HG03432 (cell line): ENCODE results near the gene KLHL17.
"Not testable (repeated sequence)": the region's sequence is repeated elsewhere in the genome, so short reads cannot be mapped to it uniquely, and the experiment has no call there.

Source experiments
- ATAC-seq: cut with Tn5 transposase; IDR thresholded peaks from one replicate; pipeline ENCODE4 v1.9.1; 2021; ENCODE audit warnings: mild to moderate bottlenecking, moderate library complexity; ENCODE audit not compliant: unreplicated experiment

Gene KLHL17

GRCh38 chr1:980137-980571, 19.8 kb downstream of the KLHL17 start:
- ATAC-seq = no peak

GRCh38 chr1:980602-981395, 20.4 kb downstream of the KLHL17 start:
- ATAC-seq = no peak

- no peak for ATAC-seq
Observed at GRCh38 chr1:981491-981954, 21.1 kb downstream of the KLHL17 start.

DNA sequence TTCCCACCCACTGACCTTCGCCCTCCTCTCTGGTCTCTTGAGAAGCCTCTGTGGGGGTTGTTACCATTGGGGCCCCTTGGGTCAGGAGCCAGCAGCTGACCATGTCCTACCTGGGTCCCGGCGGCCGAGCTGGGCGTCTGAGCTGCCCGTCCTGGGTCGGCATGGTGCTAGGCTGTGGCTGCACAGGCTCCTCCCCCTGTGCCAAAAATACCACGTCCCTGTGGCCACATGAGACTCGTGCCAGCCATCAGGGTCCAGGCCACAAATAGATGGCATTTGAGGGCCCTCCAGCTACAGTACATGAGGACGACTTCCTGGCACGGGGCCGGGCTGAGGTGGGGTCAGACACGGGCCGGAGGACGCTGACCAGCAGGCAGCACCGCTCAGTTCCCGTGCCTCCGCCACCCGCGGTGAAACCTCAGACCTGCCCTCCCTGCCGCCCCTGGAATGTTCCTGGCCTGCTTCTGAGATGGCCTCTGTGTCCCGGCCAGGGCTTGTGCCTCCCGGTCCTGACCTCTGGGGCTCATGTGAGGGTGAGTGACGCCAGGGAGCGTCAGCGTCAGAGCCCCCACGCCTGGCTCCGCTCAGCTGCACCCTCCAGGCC, 21.7 kb downstream of the KLHL17 start, which contains the start of gene PERM1:
Gene PERM1, minus strand, starts transcription at position 139 of the 604 bp plus-strand sequence. CDS start 1,064 bp downstream, outside the sequence.
- ATAC-seq = no peak

GRCh38 chr1:982765-983436, 22.5 kb downstream of the KLHL17 start:
- ATAC-seq = no peak

DNA sequence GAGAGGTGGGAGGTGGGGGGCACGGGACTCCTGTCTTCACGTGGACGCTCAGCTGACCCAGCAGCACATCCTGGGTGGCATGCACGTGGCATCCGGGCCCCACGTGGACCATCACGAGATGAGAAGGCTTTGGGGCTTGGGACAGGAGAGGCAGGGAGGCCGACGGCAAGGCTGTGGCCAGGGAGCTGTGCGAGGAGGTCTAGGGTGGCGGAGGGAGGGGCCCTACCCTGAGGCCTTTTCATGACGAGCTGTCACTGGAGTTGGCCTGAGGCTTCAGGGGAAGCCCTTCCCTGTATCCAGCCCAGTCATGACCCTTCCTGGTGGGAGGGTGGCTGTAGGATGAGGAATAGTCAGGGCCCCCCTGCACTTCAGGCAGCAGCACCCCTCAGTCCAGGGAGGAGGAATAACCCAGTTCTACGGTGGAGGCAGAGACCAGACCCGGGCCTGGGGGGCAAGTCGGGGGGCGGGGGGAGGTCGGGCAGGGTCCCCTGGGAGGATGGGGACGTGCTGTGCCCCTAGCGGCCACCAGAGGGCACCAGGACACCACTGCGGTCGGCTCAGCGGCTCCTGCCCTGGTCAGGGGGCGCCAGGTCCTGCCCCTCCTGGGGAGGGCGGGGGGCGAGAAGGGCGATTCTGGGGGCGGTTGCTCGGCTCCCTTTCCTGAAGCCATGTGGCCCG, 23.6 kb downstream of the KLHL17 start:
- no peak for ATAC-seq

DNA sequence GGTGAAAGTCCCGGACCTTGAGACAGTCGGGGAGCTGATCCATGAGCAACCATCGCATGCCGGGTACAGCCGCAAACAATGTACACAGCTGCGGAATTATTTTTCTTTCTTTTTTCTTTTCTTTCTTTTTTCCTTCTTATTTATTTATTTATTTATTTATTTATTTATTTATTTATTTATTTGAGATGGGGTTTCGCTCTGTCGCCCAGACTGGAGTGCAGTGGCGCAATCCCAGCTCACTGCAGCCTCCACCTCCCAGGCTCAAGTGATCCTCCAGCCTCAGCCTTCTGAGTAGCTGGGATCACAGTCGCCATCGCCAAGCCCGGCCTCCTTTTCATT, 24.1 kb downstream of the KLHL17 start:
- no peak for ATAC-seq

DNA sequence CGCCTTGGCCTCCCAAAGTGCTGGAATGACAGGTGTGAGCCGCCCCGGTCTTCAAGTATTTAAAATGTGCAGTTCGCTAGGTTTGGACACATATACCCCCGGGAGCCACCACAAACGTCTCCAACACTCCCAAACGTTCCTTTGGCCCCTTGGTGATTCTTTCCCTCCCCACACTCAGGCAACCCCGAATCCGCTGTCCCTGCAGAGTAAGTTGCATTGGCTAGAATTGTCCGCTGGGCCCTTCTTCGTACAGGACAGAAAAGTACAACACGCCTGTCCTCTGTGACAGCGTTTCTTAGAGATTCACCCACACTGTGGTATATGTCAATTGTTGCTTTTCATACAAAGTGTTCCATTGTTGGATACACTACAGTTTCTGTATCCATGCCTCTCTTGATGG, 24.7 kb downstream of the KLHL17 start:
- no peak for ATAC-seq

DNA sequence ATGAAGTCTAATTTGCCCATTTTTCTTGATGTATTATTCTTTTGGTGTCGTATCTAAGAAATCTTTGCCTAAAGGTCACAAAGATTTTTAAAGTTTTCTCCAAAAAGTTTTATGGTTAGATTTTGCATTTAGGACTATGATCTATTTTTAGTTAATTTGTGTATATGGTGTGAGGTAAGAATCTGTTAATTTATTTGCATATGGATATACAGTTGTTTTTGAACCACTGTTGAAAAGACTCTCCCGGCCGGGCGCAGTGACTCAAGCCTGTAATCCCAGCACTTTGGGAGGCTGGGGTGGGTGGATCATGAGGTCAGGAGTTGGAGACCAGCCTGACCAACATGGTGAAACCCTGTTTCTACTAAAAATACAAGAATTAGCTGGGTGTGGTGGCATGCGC, 27.7 kb downstream of the KLHL17 start:
- ATAC-seq = not testable (repeated sequence)

- not testable (repeated sequence) for ATAC-seq
Observed at GRCh38 chr1:991275-991674, 30.9 kb downstream of the KLHL17 start.

GRCh38 chr1:991895-992294, 31.5 kb downstream of the KLHL17 start:
- no peak for ATAC-seq

GRCh38 chr1:992362-992761, 32.0 kb downstream of the KLHL17 start:
- no peak for ATAC-seq

DNA sequence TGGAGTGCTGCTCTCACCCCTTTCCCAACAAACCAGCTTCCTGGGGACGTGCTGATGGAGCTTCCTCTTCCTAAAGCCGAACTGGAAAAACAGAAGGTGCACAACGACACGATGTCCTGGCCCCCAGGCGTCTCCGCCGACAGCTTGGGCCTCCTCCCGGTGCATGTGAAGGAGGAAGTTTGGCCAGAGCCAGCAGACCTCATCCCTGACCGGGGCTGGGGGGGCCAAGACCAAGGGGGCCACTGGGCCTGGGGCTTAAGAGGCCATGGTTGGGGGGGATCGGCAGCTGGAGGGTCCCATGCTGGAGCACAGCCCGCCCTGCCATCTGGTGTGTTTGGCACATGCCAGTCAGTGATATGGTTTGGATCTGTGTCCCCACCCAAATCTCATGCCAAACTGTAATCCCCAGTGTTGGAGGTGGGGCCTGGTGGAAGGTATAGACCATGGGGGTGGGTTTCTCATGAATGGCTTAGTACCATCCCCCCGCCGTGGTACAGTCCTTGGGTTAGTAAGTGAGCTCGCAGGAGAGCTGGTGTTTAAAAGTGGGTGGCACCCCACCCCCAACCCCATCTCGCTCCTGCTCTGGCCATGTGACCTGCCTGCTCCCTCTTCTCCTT, 33.1 kb downstream of the KLHL17 start:
- ATAC-seq = no peak

DNA sequence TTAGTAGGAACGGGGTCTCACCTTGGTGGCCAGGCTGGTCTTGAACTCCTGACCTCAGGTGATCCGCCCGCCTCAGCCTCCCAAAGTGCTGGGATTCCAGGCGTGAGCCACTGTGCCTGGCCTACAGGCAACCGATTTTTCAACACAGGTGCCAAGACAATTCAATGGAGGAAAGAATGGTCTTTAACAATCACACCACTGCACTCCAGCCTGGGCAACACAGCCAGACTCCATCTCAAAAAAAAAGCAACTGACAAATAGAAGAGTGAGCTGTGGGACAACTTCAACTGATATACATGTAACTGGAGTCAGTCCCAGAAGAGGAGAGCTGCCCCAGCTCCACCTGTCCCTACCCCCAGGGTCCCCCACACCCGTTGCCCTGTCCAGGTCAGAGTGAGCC, 34.2 kb downstream of the KLHL17 start:
- not testable (repeated sequence) for ATAC-seq

DNA sequence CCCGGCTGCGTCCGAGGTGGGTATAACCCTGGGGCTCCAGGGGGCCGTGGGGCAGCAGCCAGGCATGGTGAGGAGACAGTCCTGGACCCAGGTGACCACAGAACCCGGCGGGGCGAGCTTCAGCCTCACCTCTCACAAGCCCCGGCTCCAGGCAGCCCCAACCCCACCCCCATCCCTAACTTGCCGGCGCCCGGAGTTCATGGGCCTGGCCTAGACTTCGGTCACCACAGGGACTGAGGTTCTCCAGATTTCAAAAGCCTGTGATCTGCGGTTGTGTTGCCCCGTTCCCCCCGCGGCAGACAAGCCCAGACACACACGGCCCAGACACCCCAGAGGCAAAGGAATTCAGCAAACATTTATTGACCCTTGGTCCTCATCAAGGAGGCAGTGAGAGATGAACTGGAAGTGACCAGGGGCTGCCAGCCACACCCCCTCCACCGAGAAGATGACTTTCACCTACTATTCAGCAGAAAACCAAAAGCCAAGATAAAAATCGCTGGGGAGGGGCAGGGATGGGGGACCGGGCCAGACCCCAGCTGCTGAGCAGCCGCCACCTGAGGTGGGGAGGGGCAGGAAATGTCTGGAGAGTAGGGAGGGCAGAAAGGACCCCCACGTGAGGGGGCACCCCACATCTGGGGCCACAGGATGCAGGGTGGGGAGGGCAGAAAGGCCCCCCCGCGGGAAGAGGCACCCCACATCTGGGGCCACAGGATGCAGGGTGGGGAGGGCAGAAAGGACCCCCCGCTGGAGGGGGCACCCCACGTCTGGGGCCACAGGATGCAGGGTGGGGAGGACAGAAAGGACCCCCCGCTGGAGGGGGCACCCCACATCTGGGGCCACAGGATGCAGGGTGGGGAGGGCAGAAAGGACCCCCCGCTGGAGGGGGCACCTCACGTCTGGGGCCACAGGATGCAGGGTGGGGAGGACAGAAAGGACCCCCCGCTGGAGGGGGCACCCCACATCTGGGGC, 35.6 kb downstream of the KLHL17 start:
- no peak for ATAC-seq

DNA sequence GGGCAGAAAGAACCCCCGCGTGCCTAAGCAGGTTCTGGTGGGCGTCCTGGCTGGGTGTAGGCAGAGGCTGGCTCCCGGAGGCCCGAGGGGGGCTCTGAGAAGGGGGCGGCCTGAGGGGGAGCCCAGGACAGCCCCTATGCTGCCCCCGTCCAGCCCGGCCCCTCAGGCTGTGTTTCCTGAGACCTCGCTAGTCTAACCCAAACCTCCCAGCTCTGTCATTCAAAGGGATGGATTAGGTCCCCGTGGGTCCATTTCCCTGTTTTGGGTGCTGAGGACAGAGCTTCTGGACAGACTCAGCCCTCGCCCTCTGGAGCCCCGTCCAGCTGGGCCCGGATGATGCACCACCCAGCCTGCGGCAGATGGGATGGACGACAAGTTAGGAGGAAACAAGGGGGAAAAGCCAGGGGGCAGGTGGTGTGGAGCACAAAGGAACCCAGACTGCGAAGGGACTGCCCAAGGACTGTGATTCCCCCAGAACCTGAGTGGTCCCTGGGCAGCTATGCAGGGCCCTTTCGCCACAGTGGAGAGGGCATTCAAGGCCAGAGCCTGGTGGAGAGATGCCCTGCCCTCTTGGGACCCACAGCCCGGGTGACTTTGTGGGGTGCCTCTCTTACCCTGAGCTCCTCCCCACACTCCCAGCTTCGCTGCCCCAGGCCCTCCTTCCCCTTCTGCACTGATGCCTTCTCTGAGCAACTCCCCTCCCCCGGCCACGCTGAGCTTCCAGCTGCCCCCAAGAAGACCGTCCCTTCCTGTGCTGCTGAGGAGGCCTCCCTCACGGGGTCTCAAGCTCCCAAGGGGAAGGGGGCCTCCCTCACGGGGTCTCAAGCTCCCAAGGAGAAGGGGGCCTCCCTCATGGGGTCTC, 36.7 kb downstream of the KLHL17 start:
- ATAC-seq = no peak

DNA sequence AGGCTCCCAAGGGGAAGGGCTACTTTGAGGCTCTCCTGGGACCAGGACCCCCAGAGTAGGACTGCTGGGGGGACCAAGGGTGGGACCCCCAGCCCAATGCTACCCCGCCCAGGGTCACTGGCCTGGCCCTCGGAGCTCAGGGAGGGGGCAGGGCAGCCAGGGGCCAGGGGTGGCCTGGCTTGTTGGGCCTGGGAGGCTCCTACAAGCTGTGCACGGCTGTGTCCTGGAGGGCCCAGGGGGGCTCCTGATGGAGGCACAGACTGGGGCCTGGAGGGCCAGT, 37.3 kb downstream of the KLHL17 start:
- ATAC-seq = no peak

GRCh38 chr1:997993-998744, 37.8 kb downstream of the KLHL17 start:
- no peak for ATAC-seq

DNA sequence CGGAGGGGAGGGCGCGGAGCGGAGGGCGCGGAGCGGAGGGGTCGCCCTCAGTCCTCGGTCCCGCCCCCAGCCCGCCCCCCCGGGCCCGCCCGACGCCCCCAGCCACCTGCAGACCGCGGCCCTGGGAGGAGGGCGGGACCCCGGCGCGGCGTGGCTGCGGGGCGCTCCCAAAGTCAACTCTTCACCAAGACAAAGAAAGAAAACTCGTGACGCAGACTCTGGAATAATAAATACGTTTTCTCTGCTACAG, 38.3 kb downstream of the KLHL17 start:
- ATAC-seq = no peak
